Loucy (cell line): ENCODE results near the gene GALNT9.

Experiments used
- CTCF ChIP-seq: fragments of 200-600 bp; sonication (generic); conservative IDR thresholded peaks from 2 replicates; pipeline ENCODE4 v1.5.1; 2014; ENCODE audit warnings: mild to moderate bottlenecking, antibody characterized with exemption, low read length
- EZH2phosphoT487 ChIP-seq: fragments of 200-600 bp; IDR thresholded peaks from 2 replicates; pipeline ENCODE4 v1.6.1; 2018; ENCODE audit warnings: antibody characterized with exemption, mild to moderate bottlenecking, moderate library complexity, borderline replicate concordance

DNA sequence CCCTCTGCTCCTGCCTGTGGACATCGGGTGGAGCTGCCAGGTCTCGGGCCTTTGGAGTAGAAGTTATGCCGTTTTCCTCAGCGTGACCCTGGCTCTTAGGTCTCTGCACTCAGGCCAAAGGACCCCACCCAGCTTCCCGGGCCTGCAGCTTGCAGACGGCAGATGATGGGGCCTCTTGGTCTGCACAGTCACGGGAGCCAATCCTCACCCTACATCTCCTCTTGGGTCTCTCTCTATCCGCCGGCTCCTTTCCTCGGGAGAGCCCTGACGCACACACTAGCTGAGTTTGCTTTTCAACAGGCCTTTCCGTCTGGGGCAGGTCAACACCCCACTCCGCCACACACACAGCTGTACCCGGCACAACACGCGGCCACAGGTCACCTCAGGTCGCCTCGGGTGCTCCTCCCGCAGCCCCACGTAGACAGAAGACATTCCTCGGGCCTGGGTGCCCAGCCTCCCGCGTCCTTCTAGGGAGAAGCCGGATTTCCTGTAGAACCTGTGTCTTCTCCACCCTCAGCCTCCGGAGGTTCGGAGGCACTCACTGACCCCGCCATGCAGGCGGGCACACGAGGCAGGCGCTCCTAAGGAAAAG, 9.9 kb downstream of the GALNT9 start:
- TF ChIP-seq CTCF (no peak), EZH2phosphoT487 (no peak)
